HG02852 (cell line): ENCODE results near the gene APOM.

Source experiments
- ATAC-seq: cut with Tn5 transposase; IDR thresholded peaks from one replicate; pipeline ENCODE4 v1.9.1; 2021; ENCODE audit warnings: mild to moderate bottlenecking, moderate library complexity; ENCODE audit not compliant: unreplicated experiment

Gene APOM

DNA sequence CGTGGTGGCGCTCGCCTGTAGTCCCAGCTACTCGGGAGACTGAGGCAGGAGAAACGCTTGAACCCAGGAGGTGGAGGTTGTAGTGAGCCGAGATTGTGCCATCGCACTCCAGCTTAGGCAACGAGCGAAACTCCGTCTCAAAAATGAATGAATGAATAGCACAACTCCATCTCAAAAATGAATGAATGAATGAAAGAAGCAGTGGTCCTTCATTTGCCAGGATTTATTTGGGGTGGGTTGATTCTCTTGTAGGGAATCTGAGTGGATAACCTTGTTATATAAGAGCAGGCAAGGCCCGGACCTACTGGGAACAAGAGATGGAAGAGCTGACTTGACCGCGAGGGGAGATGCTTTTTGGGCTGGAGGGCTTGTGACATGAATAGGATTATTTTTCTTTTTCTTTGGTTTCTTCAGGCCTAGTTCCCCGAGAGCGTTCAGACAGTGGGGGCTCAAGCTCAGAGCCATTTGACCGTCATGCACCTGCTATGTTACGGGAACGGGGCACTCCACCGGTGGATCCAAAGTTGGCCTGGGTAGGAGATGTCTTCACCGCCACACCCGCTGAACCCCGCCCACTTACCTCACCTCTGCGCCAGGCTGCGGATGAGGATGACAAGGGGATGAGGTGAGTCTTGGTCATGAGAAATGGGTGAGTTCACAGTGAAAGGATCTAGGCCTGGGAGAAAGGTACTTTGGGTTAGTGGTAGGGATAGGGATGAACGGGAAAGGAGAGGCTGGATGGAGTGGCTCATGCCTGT, 25.3 kb upstream of the APOM start:
- ATAC-seq: no peak

DNA sequence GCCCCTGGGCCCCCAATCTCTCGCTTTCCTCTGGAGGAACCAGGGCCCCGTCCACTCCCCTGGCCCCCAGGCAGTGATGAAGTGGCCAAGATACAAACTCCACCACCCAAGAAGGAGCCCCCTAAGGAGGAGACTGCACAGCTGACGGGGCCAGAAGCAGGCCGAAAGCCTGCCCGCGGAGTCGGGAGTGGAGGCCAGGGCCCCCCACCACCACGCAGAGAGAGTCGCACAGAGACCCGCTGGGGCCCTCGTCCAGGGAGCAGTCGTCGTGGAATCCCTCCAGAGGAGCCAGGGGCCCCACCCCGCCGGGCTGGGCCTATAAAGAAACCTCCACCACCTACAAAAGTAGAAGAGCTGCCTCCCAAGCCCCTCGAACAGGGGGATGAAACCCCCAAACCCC, 24.5 kb upstream of the APOM start:
- no peak for ATAC-seq

DNA sequence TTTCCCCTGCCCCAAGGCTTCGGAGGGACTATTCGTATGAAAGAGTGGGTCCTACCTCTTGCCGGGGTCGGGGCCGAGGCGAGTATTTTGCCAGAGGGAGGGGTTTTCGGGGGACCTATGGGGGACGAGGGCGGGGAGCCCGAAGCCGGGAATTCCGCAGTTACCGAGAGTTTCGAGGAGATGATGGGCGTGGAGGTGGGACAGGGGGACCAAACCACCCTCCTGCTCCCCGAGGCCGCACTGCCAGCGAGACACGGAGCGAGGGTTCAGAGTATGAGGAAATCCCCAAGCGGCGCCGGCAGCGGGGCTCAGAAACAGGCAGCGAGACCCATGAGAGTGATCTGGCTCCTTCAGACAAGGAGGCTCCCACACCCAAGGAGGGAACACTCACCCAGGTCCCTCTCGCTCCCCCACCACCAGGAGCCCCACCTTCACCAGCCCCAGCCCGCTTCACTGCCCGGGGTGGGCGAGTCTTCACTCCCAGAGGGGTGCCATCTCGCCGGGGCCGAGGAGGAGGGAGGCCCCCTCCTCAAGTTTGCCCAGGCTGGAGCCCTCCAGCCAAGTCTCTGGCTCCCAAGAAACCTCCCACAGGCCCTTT, 23.9 kb upstream of the APOM start:
- no peak for ATAC-seq

DNA sequence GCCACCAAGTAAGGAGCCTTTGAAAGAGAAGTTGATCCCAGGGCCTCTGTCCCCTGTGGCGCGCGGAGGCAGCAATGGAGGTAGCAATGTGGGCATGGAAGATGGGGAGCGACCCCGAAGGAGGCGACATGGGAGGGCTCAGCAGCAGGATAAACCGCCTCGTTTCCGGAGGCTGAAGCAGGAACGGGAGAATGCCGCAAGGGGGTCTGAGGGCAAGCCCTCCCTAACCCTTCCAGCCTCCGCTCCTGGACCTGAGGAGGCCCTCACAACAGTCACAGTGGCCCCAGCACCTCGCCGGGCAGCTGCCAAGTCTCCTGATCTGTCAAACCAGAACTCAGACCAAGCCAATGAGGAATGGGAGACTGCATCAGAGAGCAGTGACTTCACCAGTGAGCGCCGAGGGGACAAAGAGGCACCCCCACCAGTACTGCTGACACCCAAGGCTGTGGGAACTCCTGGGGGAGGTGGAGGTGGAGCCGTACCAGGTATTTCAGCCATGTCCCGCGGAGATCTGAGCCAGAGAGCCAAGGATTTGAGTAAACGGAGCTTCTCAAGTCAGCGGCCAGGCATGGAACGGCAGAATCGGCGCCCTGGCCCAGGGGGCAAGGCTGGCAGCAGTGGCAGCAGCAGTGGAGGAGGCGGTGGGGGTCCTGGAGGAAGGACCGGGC, 23.3 kb upstream of the APOM start:
- no peak for ATAC-seq

DNA sequence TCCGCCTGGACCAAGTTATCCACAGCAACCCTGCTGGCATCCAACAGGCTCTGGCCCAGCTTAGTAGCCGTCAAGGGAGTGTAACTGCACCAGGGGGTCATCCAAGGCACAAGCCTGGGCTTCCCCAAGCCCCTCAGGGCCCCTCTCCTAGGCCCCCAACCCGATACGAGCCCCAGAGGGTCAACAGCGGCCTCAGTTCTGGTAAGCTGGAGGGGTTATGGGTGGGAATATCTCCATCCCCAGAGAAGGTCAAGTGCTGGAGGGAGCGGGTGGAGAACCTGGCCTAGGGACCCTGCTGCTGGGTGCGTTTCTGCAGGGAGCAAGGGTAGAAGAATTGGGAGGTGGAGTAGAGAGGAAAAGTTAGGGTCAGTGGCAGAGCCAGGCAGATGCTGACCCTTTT, 22.2 kb upstream of the APOM start:
- no peak for ATAC-seq

DNA sequence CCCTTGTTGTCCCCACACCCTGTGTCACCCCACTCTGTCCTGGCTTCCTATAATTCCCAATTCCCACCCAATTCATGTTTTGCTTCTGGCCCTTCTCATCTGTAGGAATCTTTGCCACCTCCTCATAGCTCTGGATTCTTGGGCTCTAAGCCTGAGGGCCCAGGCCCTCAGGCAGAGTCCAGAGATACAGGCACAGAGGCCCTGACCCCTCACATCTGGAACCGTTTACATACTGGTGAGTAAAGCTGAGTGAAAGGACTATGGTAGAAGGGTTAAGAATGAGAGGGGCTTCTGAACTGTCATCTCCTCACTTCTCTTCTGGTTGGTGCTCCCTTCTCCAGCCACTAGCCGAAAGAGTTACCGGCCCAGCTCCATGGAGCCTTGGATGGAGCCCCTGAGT, 21.6 kb upstream of the APOM start:
- no peak for ATAC-seq

DNA sequence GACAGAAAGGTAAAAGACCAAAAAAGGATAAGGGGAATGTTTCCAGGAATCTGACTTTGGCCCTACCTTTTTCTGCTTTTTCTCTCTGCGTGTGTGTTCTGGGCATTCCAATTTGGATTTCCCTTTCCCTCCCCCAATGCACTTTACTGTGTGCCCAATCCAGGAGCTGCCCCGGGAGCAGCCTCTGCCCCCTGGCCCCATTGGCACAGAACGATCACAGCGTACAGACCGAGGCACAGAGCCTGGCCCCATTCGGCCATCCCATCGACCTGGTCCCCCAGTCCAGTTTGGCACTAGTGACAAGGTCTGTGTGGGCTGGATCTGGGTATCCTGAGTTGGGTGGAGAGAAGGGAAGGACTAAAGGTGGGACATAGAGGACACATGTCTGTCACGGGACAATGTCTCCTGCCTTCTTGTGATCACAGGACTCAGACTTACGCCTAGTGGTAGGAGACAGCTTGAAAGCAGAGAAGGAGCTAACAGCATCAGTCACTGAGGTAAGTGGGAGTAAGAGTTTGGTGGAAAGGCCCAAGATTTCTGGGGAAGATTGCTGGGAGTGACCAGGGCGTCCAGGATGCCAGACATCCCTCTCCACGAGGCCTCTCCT, 20.6 kb upstream of the APOM start:
- no peak for ATAC-seq

DNA sequence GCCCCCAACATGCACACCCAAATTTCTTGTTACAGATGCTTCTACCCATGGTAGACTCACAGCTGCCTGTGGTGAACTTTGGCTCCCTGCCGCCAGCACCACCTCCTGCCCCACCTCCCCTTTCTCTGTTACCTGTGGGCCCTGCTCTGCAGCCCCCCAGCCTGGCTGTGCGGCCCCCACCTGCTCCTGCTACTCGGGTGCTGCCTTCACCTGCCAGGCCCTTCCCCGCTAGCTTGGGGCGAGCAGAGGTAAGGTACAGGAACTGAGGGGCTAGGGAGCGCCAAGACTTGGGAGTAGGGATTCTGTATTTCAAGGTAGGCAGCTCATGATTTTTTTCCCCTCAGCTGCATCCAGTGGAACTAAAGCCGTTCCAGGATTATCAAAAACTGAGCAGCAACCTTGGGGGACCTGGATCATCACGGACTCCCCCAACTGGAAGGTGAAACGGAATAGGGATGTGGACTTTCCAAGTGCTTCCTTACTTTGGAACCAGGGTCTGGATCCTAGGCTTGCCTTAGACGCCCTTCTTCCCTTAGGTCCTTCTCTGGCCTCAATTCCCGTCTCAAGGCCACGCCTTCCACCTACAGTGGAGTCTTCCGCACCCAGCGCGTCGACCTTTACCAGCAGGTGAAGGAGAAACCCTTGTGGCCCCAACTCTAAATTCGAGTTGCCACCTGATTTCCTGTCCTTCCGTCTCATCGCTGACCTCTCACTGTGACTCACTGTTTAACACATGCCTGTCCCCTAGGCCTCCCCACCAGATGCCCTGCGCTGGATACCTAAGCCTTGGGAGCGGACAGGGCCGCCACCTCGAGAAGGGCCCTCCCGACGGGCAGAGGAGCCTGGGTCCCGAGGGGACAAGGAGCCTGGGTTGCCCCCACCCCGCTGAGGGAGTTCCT, 18.7 kb upstream of the APOM start:
- no peak for ATAC-seq

DNA sequence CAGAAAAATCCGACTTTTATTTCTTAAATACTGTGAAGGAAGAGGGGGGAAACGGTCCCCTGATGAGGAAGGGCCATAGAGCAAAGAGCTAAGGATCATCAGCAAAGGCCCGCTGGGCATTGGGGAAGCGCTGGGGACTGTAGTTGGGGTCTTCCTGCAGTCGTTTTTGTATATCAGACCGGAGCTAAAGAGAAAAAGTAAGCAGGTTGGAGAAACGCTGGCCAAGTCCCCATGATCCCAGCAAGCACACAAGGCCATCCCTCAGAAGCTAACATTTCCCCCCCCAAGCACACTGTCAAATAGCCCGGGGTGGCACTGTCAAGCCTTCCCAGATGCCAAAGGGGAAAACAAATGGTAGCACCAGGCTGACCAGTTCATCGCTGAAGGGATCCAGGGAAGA, 16.7 kb upstream of the APOM start:
- no peak for ATAC-seq

DNA sequence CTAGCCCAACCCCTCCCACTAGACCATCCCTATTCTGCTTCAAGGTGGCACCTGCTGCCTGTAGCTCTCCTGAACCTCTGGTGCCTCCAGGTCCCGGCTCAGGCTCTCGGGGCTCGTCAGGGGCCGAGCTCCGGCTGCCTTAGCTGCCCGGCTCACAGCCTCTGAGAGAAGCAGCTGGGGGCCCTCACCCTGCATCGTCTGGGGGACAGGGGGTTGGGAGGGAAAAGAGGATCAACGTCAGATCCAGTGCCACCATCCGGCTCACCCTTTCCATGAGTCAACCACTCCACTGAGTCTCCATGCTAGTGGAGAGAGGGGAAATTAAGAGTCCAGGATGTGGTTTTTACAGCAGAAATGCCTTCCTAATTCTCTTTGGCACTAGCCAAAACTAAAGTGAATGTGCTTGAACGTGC, 16.2 kb upstream of the APOM start:
- ATAC-seq: no peak

DNA sequence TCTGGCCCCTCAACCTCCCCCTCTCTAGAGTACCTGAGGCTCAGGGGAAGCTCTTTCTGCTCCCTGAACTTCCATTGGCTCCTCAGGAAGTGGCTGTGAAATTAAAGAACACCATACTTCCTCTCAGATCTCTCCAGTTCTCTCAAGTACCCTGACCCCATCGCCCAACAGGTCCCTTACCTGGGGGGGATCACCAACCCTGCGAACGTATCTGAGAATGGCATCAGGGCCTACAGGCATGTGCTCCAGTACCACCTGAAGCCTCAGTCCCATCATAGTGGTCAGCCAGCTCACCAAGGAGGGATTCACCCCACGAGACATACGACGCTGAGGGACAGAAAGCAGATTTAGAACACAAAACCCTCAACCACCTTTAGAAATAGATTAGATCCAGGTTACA, 15.1 kb upstream of the APOM start:
- no peak for ATAC-seq

DNA sequence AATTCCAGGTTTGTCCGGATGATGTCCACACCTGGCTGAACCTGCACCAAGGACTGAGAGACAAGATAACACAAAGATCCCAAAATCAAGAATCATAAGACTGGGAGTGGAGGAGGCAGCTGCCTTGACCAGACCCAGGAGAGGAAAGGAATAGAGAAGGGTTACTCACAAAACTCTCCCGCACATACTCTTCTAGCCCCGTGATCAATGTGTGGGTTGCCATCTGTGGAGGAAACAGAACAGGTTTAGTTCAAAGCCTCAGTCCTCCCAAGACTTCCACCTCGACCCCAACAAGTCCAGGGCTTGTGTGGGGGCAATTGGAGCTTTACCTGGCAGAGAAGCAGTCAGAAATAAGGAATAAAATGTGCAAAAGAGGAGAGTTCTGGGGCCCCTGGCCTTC, 14.3 kb upstream of the APOM start:
- no peak for ATAC-seq

DNA sequence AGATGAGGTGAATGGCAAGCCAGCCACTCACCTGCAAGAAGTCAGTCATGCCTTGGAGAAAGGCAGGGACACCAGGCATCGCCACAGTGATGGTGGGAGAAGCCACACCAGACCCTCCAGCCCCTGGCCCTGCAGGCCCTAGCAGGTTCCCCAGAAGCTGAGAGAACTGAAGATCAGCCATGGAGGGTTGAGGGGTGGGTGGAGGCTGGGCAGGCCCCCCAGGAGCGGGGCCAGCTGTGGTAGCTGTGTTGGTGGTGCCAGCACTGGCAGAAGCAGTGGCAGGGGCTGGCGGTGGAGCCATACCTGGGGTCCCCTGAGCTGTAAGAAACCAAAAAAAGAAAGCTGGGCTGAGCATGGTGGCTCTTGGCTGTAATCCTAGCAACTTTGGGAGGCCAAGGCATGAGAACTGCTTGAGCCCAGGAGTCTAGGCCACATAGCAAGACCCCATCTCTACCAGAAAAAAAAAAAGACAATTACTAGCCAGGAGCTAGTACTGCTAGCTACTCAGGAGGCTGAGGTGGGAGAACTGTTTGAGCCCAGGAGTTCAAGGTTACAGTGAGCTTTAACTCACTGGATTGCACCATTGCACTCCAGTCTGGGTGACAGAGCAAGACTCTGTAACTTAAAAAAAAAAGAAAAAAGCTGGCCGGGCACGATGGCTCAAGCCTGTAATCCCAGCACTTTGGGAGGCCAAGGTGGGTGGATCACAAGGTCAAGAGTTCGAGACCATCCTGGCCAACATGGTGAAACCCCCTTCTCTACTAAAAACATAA, 12.7 kb upstream of the APOM start:
- no peak for ATAC-seq

DNA sequence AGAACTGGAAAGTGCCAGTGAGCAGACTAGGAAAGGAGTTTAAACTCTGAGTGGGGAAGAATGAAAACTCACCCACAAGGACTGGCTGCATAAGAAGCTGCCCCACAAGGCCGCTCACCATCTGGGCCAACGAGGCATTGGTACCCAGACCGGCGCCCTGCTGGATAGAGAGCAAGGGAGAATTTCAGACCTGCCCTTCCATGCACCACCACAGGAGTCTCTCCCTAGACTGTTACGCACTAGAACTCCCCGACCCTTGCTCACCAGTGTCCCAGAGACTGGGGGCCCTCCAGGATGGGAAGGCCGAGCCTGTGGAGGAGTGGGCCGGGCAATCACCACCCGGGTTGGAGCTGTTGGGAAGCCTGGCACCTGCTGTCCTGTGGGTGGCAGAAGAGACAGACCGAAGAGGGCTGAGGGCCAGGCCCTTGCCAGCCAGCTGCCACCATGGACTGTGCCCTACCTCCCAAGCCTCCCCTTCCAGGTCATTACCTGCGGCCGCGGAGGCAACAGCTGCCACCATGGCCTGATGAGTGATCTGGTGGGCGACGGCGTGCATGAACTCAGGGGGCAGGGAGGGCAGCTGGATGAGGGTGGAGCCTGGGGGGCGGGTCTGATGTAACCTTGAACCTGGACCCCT, 11.8 kb upstream of the APOM start:
- ATAC-seq: no peak

DNA sequence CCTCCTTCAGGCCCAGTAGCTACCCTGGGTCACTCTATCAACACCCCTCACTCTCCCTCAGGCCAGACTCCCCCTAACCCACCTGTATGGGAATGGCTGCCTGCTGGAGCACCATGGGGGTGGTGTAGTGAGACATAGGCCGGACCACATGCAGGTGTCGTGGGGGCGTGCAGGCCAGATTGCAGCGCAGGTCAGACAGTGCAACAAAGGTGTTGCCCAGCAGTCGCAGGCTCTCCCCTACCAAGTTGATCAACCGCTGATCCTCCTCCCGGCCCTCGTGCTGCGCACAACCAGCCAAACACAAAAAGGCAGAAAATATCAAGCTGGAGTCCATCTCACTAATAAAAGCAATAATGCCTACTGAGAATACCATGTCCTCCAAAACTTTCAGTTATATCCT, 10.4 kb upstream of the APOM start:
- ATAC-seq: no peak

DNA sequence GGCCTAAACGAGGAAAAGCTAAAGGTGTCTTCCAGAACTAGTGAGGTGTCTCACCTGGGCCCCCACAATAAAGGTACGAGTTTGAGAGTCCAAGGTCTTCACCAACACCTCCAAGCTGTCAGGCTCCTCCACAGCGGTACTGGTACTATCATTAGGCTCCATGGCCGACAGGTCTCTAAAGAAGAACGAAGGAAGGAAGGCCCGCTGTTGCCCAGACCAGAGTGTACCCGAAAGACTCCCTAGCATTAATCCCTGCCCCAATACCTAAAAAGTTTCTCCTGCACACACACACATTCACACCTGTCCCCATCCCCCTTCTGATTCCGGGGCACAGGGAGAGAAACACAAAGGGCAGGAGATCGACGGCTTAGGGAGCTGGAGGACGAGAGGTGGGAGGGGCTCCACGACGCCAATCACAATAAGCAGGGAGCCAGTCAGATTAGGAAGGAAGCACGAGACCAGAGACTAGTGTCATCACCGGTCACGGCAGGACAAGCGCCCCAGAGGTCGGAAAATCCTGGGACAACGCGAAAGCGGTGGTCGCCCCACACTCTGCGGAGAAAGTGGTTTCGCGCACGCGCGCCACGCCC, 4.0 kb upstream of the APOM start:
- peak; percentile 24 for ATAC-seq

DNA sequence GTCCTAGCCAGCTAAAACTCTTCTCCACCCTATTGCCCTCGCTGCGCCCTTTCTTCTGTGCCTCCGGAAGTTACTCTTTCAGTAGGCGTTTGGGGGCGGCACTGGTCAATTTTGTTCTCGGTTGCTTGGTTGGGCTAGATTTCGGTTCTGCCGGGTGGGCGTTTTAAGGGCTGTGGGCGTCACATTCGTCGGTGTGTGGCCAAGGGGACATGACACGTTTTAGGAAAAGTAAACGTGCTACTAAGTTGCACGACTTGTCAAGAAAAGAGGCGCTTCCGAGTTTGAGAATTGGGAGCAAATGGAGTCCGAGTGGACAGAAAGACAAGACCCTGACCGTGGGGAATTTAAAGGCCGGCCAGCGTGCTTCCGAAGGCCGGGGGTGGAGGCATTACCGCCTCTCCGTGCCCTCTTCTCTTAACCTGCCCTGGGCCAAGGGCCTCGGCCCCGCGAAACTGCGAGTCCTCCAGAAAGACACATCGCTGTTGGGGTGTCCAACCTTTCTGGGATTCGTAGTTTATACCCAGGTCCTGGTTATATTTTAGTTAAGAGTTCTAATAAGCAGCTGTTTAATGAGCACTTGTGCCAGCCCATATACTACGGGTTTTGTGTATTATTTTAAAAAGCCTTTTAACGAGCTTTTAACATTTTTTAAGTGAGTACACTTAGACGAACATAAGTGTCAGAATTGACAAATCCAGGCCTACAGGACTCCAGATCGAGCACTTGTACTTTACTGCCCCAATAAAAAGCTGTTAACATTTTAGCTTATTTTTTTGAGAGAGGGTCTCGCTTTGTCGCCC, 2.6 kb upstream of the APOM start:
- ATAC-seq: peak; percentile 47

DNA sequence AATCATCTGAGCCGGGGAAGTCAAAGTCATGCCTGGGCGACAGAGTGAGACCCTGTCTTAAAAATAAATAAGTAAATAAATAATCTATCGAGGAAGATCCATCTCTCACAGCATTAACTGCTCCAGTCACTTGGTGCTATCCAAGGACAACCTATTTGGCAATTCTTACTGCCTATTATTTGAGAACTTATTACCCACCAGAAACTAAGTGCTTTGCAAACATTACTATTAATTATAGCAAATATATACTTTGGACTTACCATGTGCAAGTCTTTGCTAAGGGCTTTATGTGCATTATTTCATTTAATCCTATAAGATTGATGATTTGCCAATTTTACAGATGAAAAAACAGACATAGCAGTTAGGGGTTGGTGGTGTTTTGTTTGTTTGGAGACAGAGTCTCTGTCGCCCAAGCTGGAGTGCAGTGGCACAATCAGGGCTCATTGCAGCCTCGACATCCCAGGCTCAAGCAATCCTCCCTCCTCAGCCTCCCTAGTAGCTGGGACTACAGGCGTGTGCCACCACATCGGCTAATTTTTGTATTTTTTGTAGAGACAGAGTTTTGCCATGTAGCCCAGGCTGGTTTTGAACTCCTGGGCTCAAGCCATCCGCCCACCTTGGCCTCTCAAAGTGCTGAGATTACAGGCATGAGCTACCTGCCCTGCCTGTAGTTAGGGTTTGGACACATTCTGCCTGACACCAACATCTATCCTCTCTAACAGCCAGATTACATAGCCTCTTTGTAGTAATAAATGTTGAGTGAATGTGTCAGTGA, 933 bp upstream of the APOM start:
- no peak for ATAC-seq
